Measurements from ENCODE around the gene ZHX3. TPM values are rescaled to one million over a fixed set of nuclear protein-coding genes. Genes with fewer than 3 reads are reported as not detected.

ZHX3 gene
- polyA plus RNA-seq, 2 donors, result 6.6 to 9.6 TPM

GRCh38 chr20:41160686-41161085 lies 156.8 kb downstream of the ZHX3 start:
- Histone ChIP-seq H3K36me3 (ENCODE audit: control insufficient read depth in 2 of 2, insufficient read depth in 2 of 2, low read length in 1 of 2) (peaks cover 16 to 41% of the 10 kb centered on the region in 2 donors), H3K4me3 (ENCODE audit: low read depth in 1 of 2, low read length in 2 of 2) (no peak overlapping the region), H3K27ac (ENCODE audit: low read depth in 2 of 2, low read length in 1 of 2) (no peak overlapping the region), H3K4me1 (ENCODE audit: control insufficient read depth in 2 of 2, insufficient read depth in 2 of 2, low read length in 1 of 2) (peaks cover 7 to 27% of the 10 kb centered on the region in 2 donors), H3K27me3 (ENCODE audit: control insufficient read depth in 1 of 2, insufficient read depth in 2 of 2, low read length in 2 of 2) (no peaks in the 10 kb centered on the region), H3K9me3 (ENCODE audit: control insufficient read depth in 2 of 2, insufficient read depth in 1 of 2, low read depth in 1 of 2, low read length in 1 of 2) (no peaks in the 10 kb centered on the region)
- WGBS, 2 donors, result 91 to 93% methylated on average over 2 of the region's 2 CpGs

DNA sequence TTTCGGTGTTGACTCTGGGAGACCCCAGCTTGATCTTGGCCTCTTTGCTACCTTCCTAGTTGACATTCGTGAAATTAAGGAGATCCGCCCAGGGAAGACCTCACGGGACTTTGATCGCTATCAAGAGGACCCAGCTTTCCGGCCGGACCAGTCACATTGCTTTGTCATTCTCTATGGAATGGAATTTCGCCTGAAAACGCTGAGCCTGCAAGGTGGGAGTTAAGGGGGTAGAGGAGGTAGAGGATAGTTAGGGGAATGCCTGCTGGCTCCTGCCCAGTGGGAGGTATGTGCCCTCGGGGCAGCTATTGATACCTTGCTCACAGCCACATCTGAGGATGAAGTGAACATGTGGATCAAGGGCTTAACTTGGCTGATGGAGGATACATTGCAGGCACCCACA lies 158.0 kb downstream of the ZHX3 start:
- Histone ChIP-seq H3K36me3 (ENCODE audit: control insufficient read depth in 2 of 2, insufficient read depth in 2 of 2, low read length in 1 of 2) (peaks cover 11 to 30% of the 10 kb centered on the region in 2 donors), H3K4me3 (ENCODE audit: low read depth in 1 of 2, low read length in 2 of 2) (no peak overlapping the region), H3K9me3 (ENCODE audit: control insufficient read depth in 2 of 2, insufficient read depth in 1 of 2, low read depth in 1 of 2, low read length in 1 of 2) (no peaks in the 10 kb centered on the region), H3K4me1 (ENCODE audit: control insufficient read depth in 2 of 2, insufficient read depth in 2 of 2, low read length in 1 of 2) (peaks cover 7 to 30% of the 10 kb centered on the region in 2 donors), H3K27ac (ENCODE audit: low read depth in 2 of 2, low read length in 1 of 2) (no peak overlapping the region), H3K27me3 (ENCODE audit: control insufficient read depth in 1 of 2, insufficient read depth in 2 of 2, low read length in 2 of 2) (no peaks in the 10 kb centered on the region)
- WGBS, 2 donors, result 85 to 91% methylated on average over 10 of the region's 10 CpGs

- Histone ChIP-seq H3K36me3 (ENCODE audit: control insufficient read depth in 2 of 2, insufficient read depth in 2 of 2, low read length in 1 of 2) (peaks cover 5 to 19% of the 10 kb centered on the region in 2 donors), H3K4me1 (ENCODE audit: control insufficient read depth in 2 of 2, insufficient read depth in 2 of 2, low read length in 1 of 2) (peaks cover 7 to 34% of the 10 kb centered on the region in 2 donors), H3K4me3 (ENCODE audit: low read depth in 1 of 2, low read length in 2 of 2) (no peak overlapping the region), H3K27me3 (ENCODE audit: control insufficient read depth in 1 of 2, insufficient read depth in 2 of 2, low read length in 2 of 2) (no peaks in the 10 kb centered on the region), H3K9me3 (ENCODE audit: control insufficient read depth in 2 of 2, insufficient read depth in 1 of 2, low read depth in 1 of 2, low read length in 1 of 2) (no peaks in the 10 kb centered on the region), H3K27ac (ENCODE audit: low read depth in 2 of 2, low read length in 1 of 2) (peak overlapping the region; percentile 61 to 65)
- WGBS, 2 donors, result 60 to 67% methylated on average over 6 of the region's 6 CpGs
These were observed 159.4 kb downstream of the ZHX3 start for GRCh38 chr20:41158082-41158625.

- WGBS, 2 donors, result 87 to 88% methylated on average over 7 of the region's 7 CpGs
- no peaks in the 10 kb centered on the region for H3K27me3 ChIP-seq (ENCODE audit: control insufficient read depth in 1 of 2, insufficient read depth in 2 of 2, low read length in 2 of 2)
- H3K27ac ChIP-seq (ENCODE audit: low read depth in 2 of 2, low read length in 1 of 2), result no peak overlapping the region
- no peak overlapping the region for H3K4me3 ChIP-seq (ENCODE audit: low read depth in 1 of 2, low read length in 2 of 2)
- H3K4me1 ChIP-seq (ENCODE audit: control insufficient read depth in 2 of 2, insufficient read depth in 2 of 2, low read length in 1 of 2), result peaks cover 12 to 34% of the 10 kb centered on the region in 2 donors
- H3K36me3 ChIP-seq (ENCODE audit: control insufficient read depth in 2 of 2, insufficient read depth in 2 of 2, low read length in 1 of 2), result peaks cover 4 to 6% of the 10 kb centered on the region in 2 donors
- no peaks in the 10 kb centered on the region for H3K9me3 ChIP-seq (ENCODE audit: control insufficient read depth in 2 of 2, insufficient read depth in 1 of 2, low read depth in 1 of 2, low read length in 1 of 2)
These were observed 162.3 kb downstream of the ZHX3 start for GRCh38 chr20:41155261-41155660.

DNA sequence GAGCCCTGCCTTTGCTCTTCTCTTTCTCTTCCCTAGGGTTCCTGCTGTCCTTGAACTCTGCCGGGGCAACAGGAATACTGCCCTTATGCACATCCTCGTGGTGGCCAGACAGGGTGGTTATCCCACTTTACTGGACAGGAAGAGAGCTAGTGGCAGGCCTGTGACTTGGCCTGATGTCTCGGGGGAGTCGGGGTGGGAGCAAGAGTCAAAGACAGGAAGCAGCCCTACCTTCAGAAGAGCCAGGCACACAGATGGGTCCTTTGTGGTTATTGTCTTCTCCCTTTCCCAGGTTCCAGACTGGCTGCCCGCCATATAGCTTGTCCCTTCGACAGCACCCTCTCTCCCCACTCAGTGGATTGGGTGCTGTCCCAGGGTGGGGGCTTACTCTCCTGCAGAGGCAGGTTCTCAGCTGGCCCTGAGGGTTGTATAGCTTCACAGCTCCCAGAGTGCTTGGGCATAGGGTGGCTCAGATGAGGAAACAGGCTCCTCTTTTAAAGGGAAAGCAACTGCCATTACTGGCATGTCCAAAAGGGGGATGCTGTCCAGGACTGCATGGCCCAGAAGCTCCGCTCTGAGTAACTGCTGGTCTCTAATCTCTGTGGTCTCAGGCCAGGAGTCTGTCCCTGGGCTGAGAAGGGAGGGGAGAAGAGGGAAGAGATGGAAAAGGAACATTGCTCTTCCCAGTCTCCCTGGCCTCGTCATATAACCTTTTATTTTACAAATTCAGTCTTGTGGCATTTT lies 162.9 kb downstream of the ZHX3 start:
- 68 to 72% methylated on average over 8 of the region's 8 CpGs for WGBS, 2 donors
- no peaks in the 10 kb centered on the region for H3K9me3 ChIP-seq (ENCODE audit: control insufficient read depth in 2 of 2, insufficient read depth in 1 of 2, low read depth in 1 of 2, low read length in 1 of 2)
- no peak overlapping the region for H3K27ac ChIP-seq (ENCODE audit: low read depth in 2 of 2, low read length in 1 of 2)
- H3K36me3 ChIP-seq (ENCODE audit: control insufficient read depth in 2 of 2, insufficient read depth in 2 of 2, low read length in 1 of 2), result peaks cover 0 to 4% of the 10 kb centered on the region in 2 donors
- H3K27me3 ChIP-seq (ENCODE audit: control insufficient read depth in 1 of 2, insufficient read depth in 2 of 2, low read length in 2 of 2), result no peaks in the 10 kb centered on the region
- H3K4me3 ChIP-seq (ENCODE audit: low read depth in 1 of 2, low read length in 2 of 2), result no peak overlapping the region
- H3K4me1 ChIP-seq (ENCODE audit: control insufficient read depth in 2 of 2, insufficient read depth in 2 of 2, low read length in 1 of 2), result peaks cover 12 to 37% of the 10 kb centered on the region in 2 donors

- H3K4me3 ChIP-seq (ENCODE audit: low read depth in 1 of 2, low read length in 2 of 2), result no peak overlapping the region
- 54 to 56% methylated on average over 5 of the region's 5 CpGs for WGBS, 2 donors
These were observed 165.3 kb downstream of the ZHX3 start for GRCh38 chr20:41152108-41152757.

GRCh38 chr20:41151134-41151869 lies 166.2 kb downstream of the ZHX3 start:
- no peak overlapping the region for H3K27ac ChIP-seq (ENCODE audit: low read depth in 2 of 2, low read length in 1 of 2)
- WGBS, 2 donors, result 94% methylated on average over 5 of the region's 5 CpGs

More at GRCh38 chr20:41152108-41152757, 165.3 kb downstream of the ZHX3 start:
- Histone ChIP-seq H3K27ac (ENCODE audit: low read depth in 2 of 2, low read length in 1 of 2) (peak overlapping the region in 1 of 2 donors; percentile 6), H3K27me3 (ENCODE audit: control insufficient read depth in 1 of 2, insufficient read depth in 2 of 2, low read length in 2 of 2) (no peaks in the 10 kb centered on the region), H3K36me3 (ENCODE audit: control insufficient read depth in 2 of 2, insufficient read depth in 2 of 2, low read length in 1 of 2) (no peaks in the 10 kb centered on the region), H3K9me3 (ENCODE audit: control insufficient read depth in 2 of 2, insufficient read depth in 1 of 2, low read depth in 1 of 2, low read length in 1 of 2) (no peaks in the 10 kb centered on the region), H3K4me1 (ENCODE audit: control insufficient read depth in 2 of 2, insufficient read depth in 2 of 2, low read length in 1 of 2) (peaks cover 7 to 27% of the 10 kb centered on the region in 2 donors)

DNA sequence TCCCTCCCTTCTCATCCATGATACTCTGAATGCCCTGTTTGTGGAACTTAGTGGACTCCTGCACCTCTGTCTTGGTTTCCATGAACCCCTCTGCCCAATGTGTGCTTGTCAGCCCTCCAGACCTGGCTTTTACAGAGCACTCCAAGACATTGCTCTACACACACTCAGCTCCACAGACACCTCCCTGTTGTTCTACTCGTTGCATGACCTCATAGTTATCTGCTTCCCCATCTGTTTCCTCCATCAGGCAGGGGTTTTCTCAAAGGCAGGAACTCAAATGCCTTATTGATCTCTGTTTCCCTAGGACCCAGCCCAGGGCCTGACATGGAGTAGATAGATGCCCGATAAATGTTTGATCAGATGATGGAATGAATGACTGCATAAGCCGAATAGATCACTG lies 166.9 kb downstream of the ZHX3 start:
- WGBS, 2 donors, result 55 to 63% methylated on average over 3 of the region's 3 CpGs
- peak overlapping the region in 1 of 2 donors; percentile 36 for H3K27ac ChIP-seq (ENCODE audit: low read depth in 2 of 2, low read length in 1 of 2)
- H3K9me3 ChIP-seq (ENCODE audit: control insufficient read depth in 2 of 2, insufficient read depth in 1 of 2, low read depth in 1 of 2, low read length in 1 of 2), result no peaks in the 10 kb centered on the region
- H3K4me1 ChIP-seq (ENCODE audit: control insufficient read depth in 2 of 2, insufficient read depth in 2 of 2, low read length in 1 of 2), result peaks cover 15 to 34% of the 10 kb centered on the region in 2 donors
- no peaks in the 10 kb centered on the region for H3K27me3 ChIP-seq (ENCODE audit: control insufficient read depth in 1 of 2, insufficient read depth in 2 of 2, low read length in 2 of 2)
- no peak overlapping the region for H3K4me3 ChIP-seq (ENCODE audit: low read depth in 1 of 2, low read length in 2 of 2)
- no peaks in the 10 kb centered on the region for H3K36me3 ChIP-seq (ENCODE audit: control insufficient read depth in 2 of 2, insufficient read depth in 2 of 2, low read length in 1 of 2)

More at GRCh38 chr20:41151134-41151869, 166.2 kb downstream of the ZHX3 start:
- Histone ChIP-seq H3K9me3 (ENCODE audit: control insufficient read depth in 2 of 2, insufficient read depth in 1 of 2, low read depth in 1 of 2, low read length in 1 of 2) (no peaks in the 10 kb centered on the region), H3K4me1 (ENCODE audit: control insufficient read depth in 2 of 2, insufficient read depth in 2 of 2, low read length in 1 of 2) (peaks cover 11 to 30% of the 10 kb centered on the region in 2 donors), H3K4me3 (ENCODE audit: low read depth in 1 of 2, low read length in 2 of 2) (no peak overlapping the region), H3K27me3 (ENCODE audit: control insufficient read depth in 1 of 2, insufficient read depth in 2 of 2, low read length in 2 of 2) (no peaks in the 10 kb centered on the region), H3K36me3 (ENCODE audit: control insufficient read depth in 2 of 2, insufficient read depth in 2 of 2, low read length in 1 of 2) (no peaks in the 10 kb centered on the region)

GRCh38 chr20:41148942-41149341 lies 168.6 kb downstream of the ZHX3 start:
- no peaks in the 10 kb centered on the region for H3K27me3 ChIP-seq (ENCODE audit: control insufficient read depth in 1 of 2, insufficient read depth in 2 of 2, low read length in 2 of 2)
- peaks cover 17 to 34% of the 10 kb centered on the region in 2 donors for H3K4me1 ChIP-seq (ENCODE audit: control insufficient read depth in 2 of 2, insufficient read depth in 2 of 2, low read length in 1 of 2)
- WGBS, 2 donors, result 80 to 82% methylated on average over 5 of the region's 5 CpGs
- H3K9me3 ChIP-seq (ENCODE audit: control insufficient read depth in 2 of 2, insufficient read depth in 1 of 2, low read depth in 1 of 2, low read length in 1 of 2), result no peaks in the 10 kb centered on the region
- H3K36me3 ChIP-seq (ENCODE audit: control insufficient read depth in 2 of 2, insufficient read depth in 2 of 2, low read length in 1 of 2), result no peaks in the 10 kb centered on the region
- H3K27ac ChIP-seq (ENCODE audit: low read depth in 2 of 2, low read length in 1 of 2), result no peak overlapping the region
- no peak overlapping the region for H3K4me3 ChIP-seq (ENCODE audit: low read depth in 1 of 2, low read length in 2 of 2)
